Measurements from ENCODE around the gene FANCM.

Gene FANCM, protein sequence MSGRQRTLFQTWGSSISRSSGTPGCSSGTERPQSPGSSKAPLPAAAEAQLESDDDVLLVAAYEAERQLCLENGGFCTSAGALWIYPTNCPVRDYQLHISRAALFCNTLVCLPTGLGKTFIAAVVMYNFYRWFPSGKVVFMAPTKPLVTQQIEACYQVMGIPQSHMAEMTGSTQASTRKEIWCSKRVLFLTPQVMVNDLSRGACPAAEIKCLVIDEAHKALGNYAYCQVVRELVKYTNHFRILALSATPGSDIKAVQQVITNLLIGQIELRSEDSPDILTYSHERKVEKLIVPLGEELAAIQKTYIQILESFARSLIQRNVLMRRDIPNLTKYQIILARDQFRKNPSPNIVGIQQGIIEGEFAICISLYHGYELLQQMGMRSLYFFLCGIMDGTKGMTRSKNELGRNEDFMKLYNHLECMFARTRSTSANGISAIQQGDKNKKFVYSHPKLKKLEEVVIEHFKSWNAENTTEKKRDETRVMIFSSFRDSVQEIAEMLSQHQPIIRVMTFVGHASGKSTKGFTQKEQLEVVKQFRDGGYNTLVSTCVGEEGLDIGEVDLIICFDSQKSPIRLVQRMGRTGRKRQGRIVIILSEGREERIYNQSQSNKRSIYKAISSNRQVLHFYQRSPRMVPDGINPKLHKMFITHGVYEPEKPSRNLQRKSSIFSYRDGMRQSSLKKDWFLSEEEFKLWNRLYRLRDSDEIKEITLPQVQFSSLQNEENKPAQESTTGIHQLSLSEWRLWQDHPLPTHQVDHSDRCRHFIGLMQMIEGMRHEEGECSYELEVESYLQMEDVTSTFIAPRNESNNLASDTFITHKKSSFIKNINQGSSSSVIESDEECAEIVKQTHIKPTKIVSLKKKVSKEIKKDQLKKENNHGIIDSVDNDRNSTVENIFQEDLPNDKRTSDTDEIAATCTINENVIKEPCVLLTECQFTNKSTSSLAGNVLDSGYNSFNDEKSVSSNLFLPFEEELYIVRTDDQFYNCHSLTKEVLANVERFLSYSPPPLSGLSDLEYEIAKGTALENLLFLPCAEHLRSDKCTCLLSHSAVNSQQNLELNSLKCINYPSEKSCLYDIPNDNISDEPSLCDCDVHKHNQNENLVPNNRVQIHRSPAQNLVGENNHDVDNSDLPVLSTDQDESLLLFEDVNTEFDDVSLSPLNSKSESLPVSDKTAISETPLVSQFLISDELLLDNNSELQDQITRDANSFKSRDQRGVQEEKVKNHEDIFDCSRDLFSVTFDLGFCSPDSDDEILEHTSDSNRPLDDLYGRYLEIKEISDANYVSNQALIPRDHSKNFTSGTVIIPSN (N-terminal part only)

DNA sequence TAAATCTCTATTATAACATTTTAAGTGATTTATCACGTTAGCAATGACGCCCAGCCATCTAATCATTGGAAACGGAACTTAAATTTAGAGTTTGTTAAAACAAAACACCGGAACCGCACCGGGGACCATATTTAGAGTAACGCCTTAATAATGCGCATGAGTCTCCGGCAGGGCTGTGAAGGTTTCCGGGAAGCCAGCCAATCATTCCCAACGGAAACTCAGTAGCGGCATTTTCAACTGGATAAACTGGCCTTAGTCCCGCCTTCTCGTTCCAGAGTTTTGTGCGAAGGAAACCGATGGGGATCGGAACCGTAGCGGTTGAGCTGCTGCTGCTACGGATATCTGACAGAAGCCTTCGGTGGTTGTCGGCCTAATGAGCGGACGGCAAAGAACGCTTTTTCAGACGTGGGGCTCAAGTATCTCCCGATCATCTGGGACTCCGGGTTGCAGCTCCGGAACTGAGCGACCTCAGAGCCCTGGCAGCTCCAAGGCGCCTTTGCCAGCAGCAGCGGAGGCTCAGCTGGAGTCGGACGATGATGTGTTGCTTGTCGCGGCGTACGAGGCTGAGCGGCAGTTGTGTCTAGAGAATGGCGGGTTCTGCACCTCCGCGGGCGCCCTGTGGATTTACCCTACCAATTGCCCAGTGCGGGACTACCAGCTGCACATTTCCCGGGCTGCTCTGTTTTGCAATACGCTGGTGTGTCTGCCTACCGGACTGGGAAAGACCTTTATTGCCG lies at the start of gene FANCM:
TSS of gene FANCM (plus strand) at position 272 of the 737 bp plus-strand sequence. CDS start at position 374, 102 bp downstream.
- in situ Hi-C loops (cut with MboI; ENCODE audit: low sequenced_read_pairs) = no loop called here

DNA sequence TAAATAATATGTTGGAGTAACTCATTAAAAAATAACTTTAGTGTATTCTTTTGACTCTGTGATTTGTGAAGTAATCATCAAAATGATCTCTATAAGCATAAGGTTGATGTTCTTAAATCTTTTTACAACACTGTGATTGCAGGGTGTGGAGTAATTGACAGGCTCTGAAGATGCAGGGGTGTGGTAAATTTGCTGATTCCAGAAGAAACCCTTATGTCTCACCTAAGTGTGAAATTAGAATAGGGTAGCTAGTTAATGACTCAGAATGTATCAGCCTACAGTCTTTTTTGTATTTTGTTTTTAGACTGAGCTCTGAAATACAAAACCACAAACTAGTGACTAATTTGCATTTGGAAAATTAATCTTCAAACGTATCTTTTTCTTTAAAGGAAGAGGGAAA lies 45.9 kb upstream of the FANCM start:
- in situ Hi-C loops (cut with MboI; ENCODE audit: low sequenced_read_pairs) = no loop called here

DNA sequence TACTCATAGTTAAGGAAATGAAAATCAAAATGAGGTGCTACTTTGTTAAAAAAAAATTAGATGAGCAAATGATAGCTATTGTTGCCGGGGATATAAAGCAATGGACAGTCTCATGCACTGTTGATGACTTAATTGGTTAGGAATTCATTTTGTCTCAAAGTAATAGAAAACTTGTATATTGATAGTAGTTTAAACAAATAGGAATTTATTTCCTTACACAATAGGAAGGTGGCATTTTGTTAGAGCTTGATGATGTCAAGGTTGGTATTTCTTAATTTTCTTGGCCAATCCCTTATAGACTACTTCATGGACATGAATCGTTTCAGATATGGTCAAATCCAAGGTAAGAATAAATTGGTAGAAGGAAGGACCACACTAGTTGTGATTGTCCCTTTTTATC lies 44.0 kb upstream of the FANCM start:
- in situ Hi-C loops (cut with MboI; ENCODE audit: low sequenced_read_pairs) = no loop called here

DNA sequence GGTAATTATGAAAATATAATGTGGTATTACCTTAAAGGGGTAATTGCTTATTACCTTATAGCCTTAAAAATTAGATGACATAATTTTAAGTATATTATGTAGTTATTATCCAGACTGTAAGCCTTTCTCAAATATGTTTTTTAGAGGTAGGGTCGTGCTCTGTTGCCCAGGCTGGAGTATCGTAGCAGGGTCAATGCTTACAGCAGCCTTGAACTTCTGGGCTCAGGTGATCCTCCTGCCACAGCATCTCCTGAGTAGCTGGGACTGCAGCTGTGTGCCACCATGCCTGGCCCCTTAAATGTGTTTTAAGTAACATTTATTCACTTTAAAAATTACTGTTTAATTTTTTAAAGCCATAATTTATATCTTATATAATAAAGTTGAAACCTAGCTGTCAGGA lies 41.5 kb upstream of the FANCM start:
- in situ Hi-C loops (cut with MboI; ENCODE audit: low sequenced_read_pairs) = no loop called here

DNA sequence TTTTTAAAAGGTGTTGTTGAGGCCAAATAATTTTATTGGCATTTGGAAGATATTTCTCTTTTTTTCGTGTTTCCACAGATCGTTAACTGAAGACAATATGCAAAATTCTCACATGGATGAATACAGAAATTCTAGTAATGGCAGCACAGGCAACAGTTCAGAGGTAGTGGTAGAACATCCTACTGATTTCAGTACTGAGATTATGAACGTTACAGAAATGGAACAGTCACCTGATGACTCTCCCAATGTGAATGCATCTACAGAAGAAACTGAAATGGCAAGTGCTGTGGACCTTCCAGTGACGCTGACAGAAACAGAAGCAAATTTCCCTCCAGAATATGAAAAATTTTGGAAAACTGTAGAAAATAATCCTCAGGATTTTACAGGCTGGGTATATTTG lies 40.6 kb upstream of the FANCM start:
- in situ Hi-C loops (cut with MboI; ENCODE audit: low sequenced_read_pairs) = no loop called here

DNA sequence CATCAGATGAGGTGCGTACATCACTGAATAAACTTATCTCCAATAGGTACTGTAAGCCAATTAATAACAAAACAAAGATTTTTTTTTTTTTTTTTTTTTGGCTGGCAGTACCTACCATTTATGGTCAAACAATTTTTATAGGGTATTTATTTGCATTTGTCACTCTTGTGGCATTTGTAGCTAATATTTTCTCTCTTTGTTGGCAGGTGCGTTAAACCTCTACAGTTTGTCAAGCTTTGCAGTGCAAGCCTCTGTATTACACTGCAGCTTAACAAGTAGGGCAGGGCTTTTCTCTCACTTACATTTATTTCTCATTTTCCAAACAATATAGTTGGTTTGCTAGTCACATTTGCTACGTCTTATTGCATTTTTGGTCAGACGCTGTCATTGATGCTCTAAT lies 39.5 kb upstream of the FANCM start:
- in situ Hi-C loops (cut with MboI; ENCODE audit: low sequenced_read_pairs) = no loop called here

DNA sequence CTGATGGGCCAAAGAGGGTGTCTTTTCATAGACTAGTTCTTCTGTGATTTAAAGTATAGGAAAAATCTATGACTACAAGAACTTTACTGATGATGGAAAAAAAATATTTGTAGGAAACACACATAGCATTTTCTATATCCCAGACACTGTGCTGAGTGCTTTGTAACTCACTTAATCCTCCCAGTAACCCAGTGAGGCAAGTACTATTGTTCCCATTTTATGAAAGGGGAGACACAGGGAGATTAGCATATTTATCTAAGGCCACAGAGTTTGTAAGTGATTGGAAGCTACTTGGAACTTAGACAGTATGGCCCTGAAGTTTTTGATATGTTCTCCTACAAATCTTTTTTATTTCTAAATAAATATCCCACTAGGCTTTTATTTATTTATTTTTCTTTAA lies 31.9 kb upstream of the FANCM start:
- in situ Hi-C loops (cut with MboI; ENCODE audit: low sequenced_read_pairs) = no loop called here

DNA sequence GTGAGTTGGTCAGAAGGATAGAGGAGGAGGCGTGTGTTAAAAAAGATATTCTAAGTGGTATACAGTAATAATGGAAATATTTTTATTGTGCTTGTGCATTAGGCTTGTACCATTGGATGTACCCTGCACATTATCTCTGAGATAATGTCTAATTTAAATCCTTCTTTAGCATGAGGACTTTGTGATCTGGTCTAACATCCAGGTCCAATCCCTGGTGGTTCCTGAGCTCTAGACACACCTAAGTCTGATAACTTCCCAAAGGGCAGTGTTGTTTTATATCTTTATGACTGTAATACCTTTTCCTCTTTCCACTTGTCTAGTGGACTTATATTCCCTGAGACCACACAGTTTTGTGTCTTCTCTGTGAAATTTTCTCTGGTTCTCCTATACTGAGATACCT lies 31.2 kb upstream of the FANCM start:
- in situ Hi-C loops (cut with MboI; ENCODE audit: low sequenced_read_pairs) = no loop called here

DNA sequence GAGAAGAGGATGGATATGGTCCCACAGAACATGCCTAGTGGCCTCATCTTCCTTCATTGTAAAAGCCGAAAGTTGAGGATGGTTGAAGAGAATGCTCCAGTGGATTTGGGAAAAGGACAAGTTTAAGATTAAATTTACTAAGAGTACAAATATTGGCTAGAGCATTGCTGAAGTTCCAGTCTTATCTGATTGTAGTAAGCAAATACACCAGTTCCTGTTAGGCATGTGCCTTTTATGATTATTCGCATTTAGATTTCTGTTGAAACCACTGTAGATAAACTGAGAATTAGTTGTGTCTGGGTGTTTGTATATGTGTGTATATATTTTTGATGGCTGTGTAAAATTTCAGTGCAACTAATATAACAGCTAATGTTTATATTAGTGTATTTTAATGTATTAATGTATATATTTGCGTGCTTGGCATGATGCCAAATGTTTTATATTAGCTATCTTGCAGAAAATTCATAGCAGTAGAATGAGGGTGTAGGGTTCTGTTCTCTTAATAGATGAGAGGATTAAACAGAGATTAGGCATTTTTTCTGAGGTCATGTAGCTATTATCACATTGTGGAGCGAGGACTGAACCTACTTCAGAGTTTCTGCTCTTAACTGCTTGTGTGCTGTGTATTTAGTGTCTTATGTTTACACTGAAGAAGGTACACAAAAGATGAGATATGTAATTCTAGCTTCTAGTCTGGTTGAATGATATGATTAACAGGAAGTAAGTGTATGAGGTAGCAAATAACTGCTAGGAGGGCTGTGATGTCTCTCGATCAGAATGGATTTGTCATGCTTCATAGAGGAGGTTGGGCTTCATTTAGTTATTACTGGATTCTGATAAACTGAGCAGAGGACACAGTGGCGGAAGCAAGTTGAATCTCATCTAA lies 22.6 kb upstream of the FANCM start:
- in situ Hi-C loops (cut with MboI; ENCODE audit: low sequenced_read_pairs) = no loop called here

DNA sequence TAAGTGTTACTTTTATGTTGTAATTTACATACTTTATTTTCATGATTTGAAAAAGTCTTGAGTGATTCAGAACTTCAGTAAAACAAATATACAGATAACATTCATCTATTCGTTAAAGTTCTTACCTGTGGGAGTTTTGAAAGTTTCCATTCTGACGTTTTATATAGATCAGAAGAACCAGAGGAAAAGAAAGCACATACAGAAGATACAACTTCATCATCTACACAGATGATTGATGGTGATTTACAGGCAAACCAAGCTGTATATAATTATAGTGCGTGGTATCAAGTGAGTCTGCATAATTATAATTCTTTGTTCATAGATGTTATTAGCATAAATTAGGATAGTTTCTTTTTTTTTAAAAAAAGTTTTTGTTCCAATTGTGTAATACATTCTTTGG lies 21.4 kb upstream of the FANCM start:
- in situ Hi-C loops (cut with MboI; ENCODE audit: low sequenced_read_pairs) = no loop called here

DNA sequence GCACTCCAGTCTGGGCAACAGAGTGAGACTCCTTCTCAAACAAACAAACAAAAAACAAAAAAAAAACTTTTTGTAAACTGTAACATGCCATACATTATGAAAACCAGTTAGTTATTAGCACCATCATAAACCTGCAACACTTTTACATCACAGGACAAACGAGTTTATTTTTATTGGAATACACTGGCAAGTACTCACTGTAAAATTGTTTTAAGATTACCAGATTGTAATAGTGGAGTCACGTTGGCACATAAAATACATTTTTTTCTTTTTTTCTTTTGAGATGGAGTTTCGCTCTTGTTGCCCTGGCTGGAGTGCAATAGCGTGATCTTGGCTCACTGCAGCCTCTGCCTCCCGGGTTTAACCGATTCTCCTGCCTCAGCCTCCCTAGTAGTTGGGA lies 17.1 kb upstream of the FANCM start:
- in situ Hi-C loops (cut with MboI; ENCODE audit: low sequenced_read_pairs) = no loop called here

DNA sequence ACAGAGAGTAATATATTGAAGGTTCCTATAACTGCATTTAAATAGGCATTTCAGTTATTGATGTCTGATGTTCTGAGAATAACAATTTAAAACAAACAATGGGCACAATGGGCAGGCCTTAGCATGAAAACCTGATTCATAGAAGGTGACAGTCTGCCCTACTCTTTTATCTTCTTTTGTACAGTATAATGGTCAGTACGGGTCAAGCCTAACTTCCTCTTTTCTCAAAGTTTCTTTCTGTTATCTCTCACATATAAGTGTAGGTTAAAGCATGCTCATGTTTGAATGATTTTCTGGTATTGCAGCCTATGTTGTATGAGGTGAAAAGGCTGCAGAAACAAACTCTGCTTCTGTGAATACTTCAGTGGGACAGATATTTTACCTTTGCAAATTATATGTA lies 15.6 kb upstream of the FANCM start:
- in situ Hi-C loops (cut with MboI; ENCODE audit: low sequenced_read_pairs) = no loop called here

DNA sequence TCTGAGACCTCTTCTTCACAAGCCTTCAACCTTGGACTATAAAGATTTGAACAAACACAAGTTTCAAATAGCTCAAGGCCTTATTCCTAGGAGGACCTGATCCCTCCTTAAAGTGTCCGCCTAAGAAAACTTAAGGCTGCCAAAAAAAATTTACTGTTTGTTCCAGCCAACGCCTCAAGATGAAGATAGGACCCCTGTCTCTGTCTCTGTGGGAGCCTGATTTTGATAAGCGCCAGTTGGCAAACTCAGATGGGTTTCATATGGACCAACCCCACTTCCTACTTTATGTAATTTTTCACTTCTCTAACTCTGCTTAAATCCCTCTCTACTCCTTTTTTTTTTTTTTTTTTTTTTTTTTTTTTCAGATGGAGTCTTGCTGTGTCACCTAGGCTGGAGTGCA lies 12.5 kb upstream of the FANCM start:
- in situ Hi-C loops (cut with MboI; ENCODE audit: low sequenced_read_pairs) = no loop called here

DNA sequence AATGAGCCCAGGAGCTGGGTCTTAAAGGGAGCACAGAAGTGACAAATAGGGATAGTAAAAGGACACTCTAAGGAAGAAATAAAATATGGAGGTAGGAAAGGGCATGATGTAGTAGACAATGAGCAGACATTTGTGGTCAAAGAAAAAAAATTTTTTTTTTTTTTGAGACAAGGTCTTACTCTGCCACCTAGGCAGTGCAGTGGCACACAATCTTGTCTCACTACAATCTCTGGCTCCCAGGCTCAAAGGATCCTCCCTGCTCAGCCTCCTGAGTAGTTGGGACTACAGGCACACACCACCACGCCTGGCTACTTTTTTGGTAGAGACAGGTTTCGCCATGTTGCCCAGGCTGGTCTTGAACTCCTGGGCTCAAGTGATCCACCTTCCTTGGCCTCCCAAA lies 10.0 kb upstream of the FANCM start:
- in situ Hi-C loops (cut with MboI; ENCODE audit: low sequenced_read_pairs) = no loop called here

DNA sequence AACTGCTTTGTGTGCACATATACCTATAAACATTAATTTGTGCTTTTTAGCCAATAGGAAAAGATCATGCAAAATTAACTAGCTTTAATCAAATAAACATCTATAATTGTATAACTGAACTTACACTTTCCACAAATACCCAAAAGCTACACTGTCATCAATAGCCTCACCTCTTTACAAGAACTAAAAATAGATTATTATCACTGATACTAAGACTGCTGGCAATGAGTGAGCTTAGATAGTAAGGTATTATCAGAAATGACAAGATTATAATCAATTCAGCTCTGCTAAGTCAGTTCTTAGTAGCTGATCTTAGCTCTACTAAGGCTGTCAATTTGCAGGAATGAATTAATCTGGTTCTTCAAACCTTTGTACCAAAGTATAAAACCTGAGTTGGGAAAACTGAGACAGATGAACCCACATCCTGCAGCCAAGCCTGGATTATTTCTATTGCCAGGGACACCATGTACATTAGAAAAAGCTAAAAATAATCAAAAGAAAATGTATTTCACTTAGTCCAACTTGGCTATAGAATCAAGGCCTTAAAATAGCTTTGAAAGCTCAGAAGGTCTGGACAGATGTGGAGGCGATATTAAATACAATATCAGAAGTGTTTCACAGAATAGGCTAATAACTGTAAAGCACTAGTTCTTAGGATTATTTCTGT lies 6.6 kb upstream of the FANCM start:
- in situ Hi-C loops (cut with MboI; ENCODE audit: low sequenced_read_pairs) = no loop called here

DNA sequence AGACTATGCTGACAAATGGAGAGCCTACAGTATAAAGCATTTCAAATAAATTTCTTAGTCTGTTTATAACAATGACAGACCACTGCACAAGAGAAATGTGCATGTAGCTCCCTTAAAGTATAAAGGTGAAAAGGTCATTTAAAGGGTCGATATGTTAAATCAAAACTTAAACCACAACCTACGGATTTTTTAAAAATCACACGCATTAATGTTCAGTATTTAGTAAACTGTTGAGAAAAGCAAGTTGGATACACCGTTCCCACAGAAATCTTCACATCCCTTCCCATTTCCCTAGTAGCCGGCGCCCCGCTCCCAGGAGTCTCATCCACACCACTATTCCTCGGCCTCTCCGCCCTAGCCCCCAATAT lies 2.1 kb upstream of the FANCM start:
- in situ Hi-C loops (cut with MboI; ENCODE audit: low sequenced_read_pairs) = no loop called here

DNA sequence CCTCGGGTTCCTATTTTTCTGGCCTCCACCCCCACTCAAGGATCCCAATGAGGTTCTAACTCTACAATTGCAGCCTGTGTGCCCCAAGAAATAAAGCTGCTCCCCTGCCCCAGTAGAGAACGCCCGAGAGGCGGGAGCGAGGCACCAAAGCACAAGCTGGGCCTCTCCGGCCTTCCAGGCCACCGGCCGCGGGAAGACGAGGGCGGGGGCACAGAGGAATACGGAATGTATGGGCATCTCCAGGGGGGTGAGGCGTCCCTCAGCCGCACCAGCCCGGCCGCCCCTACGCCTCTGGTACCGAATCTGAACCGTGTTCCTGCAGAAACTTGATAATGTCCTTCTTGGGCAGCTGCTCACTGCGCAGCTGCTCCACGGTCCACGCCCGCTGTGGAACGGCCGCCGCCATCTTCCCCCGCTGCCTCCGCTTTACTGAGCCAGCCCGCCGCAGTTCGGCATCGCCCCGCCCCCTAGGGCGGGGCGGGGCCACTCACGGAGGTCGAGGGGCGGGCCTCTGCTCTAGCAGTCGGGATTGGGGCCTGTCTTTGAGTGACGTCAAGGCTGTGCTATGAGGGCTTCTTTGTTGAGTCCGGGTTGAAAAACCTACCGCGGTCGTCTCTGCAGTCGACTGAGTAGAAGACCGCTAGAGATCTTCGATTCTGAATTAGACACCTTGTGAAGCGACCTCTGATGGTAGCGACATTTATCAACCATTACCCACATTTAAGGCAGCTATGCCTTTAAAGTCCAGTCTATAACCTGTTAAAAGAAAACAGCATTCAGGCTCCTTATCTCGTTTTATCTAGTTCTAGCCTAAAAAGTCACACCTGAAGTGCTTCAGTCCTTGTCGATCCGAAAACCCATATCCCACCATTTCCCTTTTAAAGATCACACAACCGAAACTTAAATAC lies 1.4 kb upstream of the FANCM start, which contains the start of gene FKBP3:
TSS of gene FKBP3 (minus strand) at position 431 of the 908 bp plus-strand sequence. CDS start at position 406, 25 bp downstream.
- in situ Hi-C loops (cut with MboI; ENCODE audit: low sequenced_read_pairs) = no loop called here

DNA sequence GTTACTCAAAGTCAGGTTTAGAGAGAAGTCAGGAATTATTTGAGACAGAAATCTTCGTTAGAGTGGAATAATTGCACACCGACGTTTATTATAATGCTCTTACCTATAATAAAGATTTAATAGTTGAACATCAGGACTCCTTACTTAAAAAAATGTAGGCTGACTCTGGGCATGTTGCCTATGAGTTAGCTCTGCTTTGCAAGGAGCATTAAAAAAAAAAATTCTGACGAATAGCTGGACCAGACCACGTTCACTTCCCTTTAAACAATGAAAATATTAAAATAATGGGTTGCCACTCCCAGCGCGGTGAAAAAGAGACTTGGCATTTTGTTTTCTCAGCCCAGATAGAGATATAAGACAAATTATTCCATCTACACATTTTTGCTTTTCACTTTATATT lies 574 bp upstream of the FANCM start:
- in situ Hi-C loops (cut with MboI; ENCODE audit: low sequenced_read_pairs) = no loop called here
